ENCODE results near the gene GAL3ST2.
"Not testable (repeated sequence)": the region's sequence is repeated elsewhere in the genome, so short reads cannot be mapped to it uniquely, and the experiment has no call there.

The GAL3ST2 gene

GRCh38 chr2:241822264-241822623 is 45.6 kb downstream of the GAL3ST2 start:
- DNase-seq, result no peak

- peak; percentile 64 for DNase-seq
Observed at GRCh38 chr2:241823531-241824437, 47.2 kb downstream of the GAL3ST2 start.

GRCh38 chr2:241827394-241827793 is 50.8 kb downstream of the GAL3ST2 start:
- no peak for DNase-seq

- no peak for DNase-seq
Observed at GRCh38 chr2:241833101-241833663, 56.6 kb downstream of the GAL3ST2 start.

GRCh38 chr2:241833756-241834526 is 57.3 kb downstream of the GAL3ST2 start:
- DNase-seq, result not testable (repeated sequence)

GRCh38 chr2:241834527-241835210 is 58.0 kb downstream of the GAL3ST2 start:
- DNase-seq, result no peak

GRCh38 chr2:241835611-241836010 is 59.0 kb downstream of the GAL3ST2 start:
- no peak for DNase-seq

GRCh38 chr2:241836292-241836691 is 59.7 kb downstream of the GAL3ST2 start:
- no peak for DNase-seq

- no peak for DNase-seq
Observed at GRCh38 chr2:241837197-241837965, 60.8 kb downstream of the GAL3ST2 start.

GRCh38 chr2:241841181-241842066 is 64.8 kb downstream of the GAL3ST2 start:
- no peak for DNase-seq

GRCh38 chr2:241842067-241842415 is 65.4 kb downstream of the GAL3ST2 start:
- DNase-seq, result no peak

GRCh38 chr2:241842620-241843211 is 66.1 kb downstream of the GAL3ST2 start:
- no peak for DNase-seq

GRCh38 chr2:241843321-241844065 is 66.9 kb downstream of the GAL3ST2 start:
- no peak for DNase-seq

- DNase-seq, result peak; percentile 71
Observed at GRCh38 chr2:241844066-241844728, 67.6 kb downstream of the GAL3ST2 start.

- no peak for DNase-seq
Observed at GRCh38 chr2:241844831-241845578, 68.4 kb downstream of the GAL3ST2 start.

GRCh38 chr2:241846406-241846805 is 69.8 kb downstream of the GAL3ST2 start:
- no peak for DNase-seq

- no peak for DNase-seq
Observed at GRCh38 chr2:241848761-241849615, 72.4 kb downstream of the GAL3ST2 start.
